Measurements from ENCODE around the gene DNAH10.

The DNAH10 gene

GRCh38 chr12:123960029-123960735, 198.1 kb downstream of the DNAH10 start:
- Histone ChIP-seq H3K4me1 (ENCODE audit: control insufficient read depth, insufficient read depth, low read length) (no peaks in the 10 kb centered on the region), H3K27me3 (ENCODE audit: control insufficient read depth, insufficient read depth, low read length) (no peaks in the 10 kb centered on the region), H3K4me2 (ENCODE audit: low read length) (no peak overlapping the region), H3K4me3 (ENCODE audit: low read length) (no peak overlapping the region), H3K9me3 (replicated peaks; ENCODE audit: low read length) (no peaks in the 10 kb centered on the region), H3K9ac (ENCODE audit: low read depth, low read length) (no peak overlapping the region), H3K36me3 (ENCODE audit: insufficient read depth, low read length) (no peaks in the 10 kb centered on the region)

- Histone ChIP-seq H3K4me2 (ENCODE audit: low read length) (no peak overlapping the region), H3K9ac (ENCODE audit: low read depth, low read length) (no peak overlapping the region), H3K36me3 (ENCODE audit: insufficient read depth, low read length) (peaks cover 5% of the 10 kb centered on the region), H3K4me3 (ENCODE audit: low read length) (no peak overlapping the region), H3K9me3 (replicated peaks; ENCODE audit: low read length) (no peaks in the 10 kb centered on the region), H3K4me1 (ENCODE audit: control insufficient read depth, insufficient read depth, low read length) (no peaks in the 10 kb centered on the region), H3K27me3 (ENCODE audit: control insufficient read depth, insufficient read depth, low read length) (no peaks in the 10 kb centered on the region)
Observed at GRCh38 chr12:123960856-123961255, 198.8 kb downstream of the DNAH10 start.

GRCh38 chr12:123961585-123962345, 199.7 kb downstream of the DNAH10 start:
- Histone ChIP-seq H3K36me3 (ENCODE audit: insufficient read depth, low read length) (peaks cover 8% of the 10 kb centered on the region), H3K27me3 (ENCODE audit: control insufficient read depth, insufficient read depth, low read length) (no peaks in the 10 kb centered on the region), H3K4me1 (ENCODE audit: control insufficient read depth, insufficient read depth, low read length) (peaks cover 5% of the 10 kb centered on the region), H3K4me2 (ENCODE audit: low read length) (no peak overlapping the region), H3K9ac (ENCODE audit: low read depth, low read length) (no peak overlapping the region), H3K4me3 (ENCODE audit: low read length) (no peak overlapping the region), H3K9me3 (replicated peaks; ENCODE audit: low read length) (no peaks in the 10 kb centered on the region)

- no peaks in the 10 kb centered on the region for H3K27me3 ChIP-seq (ENCODE audit: control insufficient read depth, insufficient read depth, low read length)
- H3K4me2 ChIP-seq (ENCODE audit: low read length): no peak overlapping the region
- peaks cover 13% of the 10 kb centered on the region for H3K4me1 ChIP-seq (ENCODE audit: control insufficient read depth, insufficient read depth, low read length)
- no peak overlapping the region for H3K9ac ChIP-seq (ENCODE audit: low read depth, low read length)
- H3K9me3 ChIP-seq (replicated peaks; ENCODE audit: low read length): no peaks in the 10 kb centered on the region
- H3K4me3 ChIP-seq (ENCODE audit: low read length): no peak overlapping the region
- peaks cover 8% of the 10 kb centered on the region for H3K36me3 ChIP-seq (ENCODE audit: insufficient read depth, low read length)
Observed at GRCh38 chr12:123962513-123962912, 200.4 kb downstream of the DNAH10 start.

- Histone ChIP-seq H3K27me3 (ENCODE audit: control insufficient read depth, insufficient read depth, low read length) (no peaks in the 10 kb centered on the region), H3K4me3 (ENCODE audit: low read length) (no peak overlapping the region), H3K36me3 (ENCODE audit: insufficient read depth, low read length) (peaks cover 8% of the 10 kb centered on the region), H3K9me3 (replicated peaks; ENCODE audit: low read length) (no peaks in the 10 kb centered on the region), H3K4me1 (ENCODE audit: control insufficient read depth, insufficient read depth, low read length) (peaks cover 26% of the 10 kb centered on the region), H3K9ac (ENCODE audit: low read depth, low read length) (no peak overlapping the region), H3K4me2 (ENCODE audit: low read length) (no peak overlapping the region)
Observed at GRCh38 chr12:123963821-123964220, 201.7 kb downstream of the DNAH10 start.

GRCh38 chr12:123965382-123965781, 203.3 kb downstream of the DNAH10 start:
- H3K9ac ChIP-seq (ENCODE audit: low read depth, low read length): no peak overlapping the region
- peaks cover 10% of the 10 kb centered on the region for H3K36me3 ChIP-seq (ENCODE audit: insufficient read depth, low read length)
- no peaks in the 10 kb centered on the region for H3K9me3 ChIP-seq (replicated peaks; ENCODE audit: low read length)
- H3K4me1 ChIP-seq (ENCODE audit: control insufficient read depth, insufficient read depth, low read length): peaks cover 39% of the 10 kb centered on the region
- H3K27me3 ChIP-seq (ENCODE audit: control insufficient read depth, insufficient read depth, low read length): no peaks in the 10 kb centered on the region
- no peak overlapping the region for H3K4me3 ChIP-seq (ENCODE audit: low read length)
- H3K4me2 ChIP-seq (ENCODE audit: low read length): no peak overlapping the region

GRCh38 chr12:123966596-123966995, 204.5 kb downstream of the DNAH10 start:
- no peaks in the 10 kb centered on the region for H3K27me3 ChIP-seq (ENCODE audit: control insufficient read depth, insufficient read depth, low read length)
- H3K36me3 ChIP-seq (ENCODE audit: insufficient read depth, low read length): peaks cover 14% of the 10 kb centered on the region
- H3K4me2 ChIP-seq (ENCODE audit: low read length): peak overlapping the region; percentile 54
- peaks cover 44% of the 10 kb centered on the region for H3K4me1 ChIP-seq (ENCODE audit: control insufficient read depth, insufficient read depth, low read length)
- no peaks in the 10 kb centered on the region for H3K9me3 ChIP-seq (replicated peaks; ENCODE audit: low read length)
- H3K9ac ChIP-seq (ENCODE audit: low read depth, low read length): no peak overlapping the region
- no peak overlapping the region for H3K4me3 ChIP-seq (ENCODE audit: low read length)

- H3K4me3 ChIP-seq (ENCODE audit: low read length): no peak overlapping the region
- H3K4me1 ChIP-seq (ENCODE audit: control insufficient read depth, insufficient read depth, low read length): peaks cover 44% of the 10 kb centered on the region
- H3K9me3 ChIP-seq (replicated peaks; ENCODE audit: low read length): no peaks in the 10 kb centered on the region
- H3K27me3 ChIP-seq (ENCODE audit: control insufficient read depth, insufficient read depth, low read length): no peaks in the 10 kb centered on the region
- peak overlapping the region; percentile 54 for H3K4me2 ChIP-seq (ENCODE audit: low read length)
- no peak overlapping the region for H3K9ac ChIP-seq (ENCODE audit: low read depth, low read length)
- H3K36me3 ChIP-seq (ENCODE audit: insufficient read depth, low read length): peaks cover 14% of the 10 kb centered on the region
Observed at GRCh38 chr12:123967121-123967586, 205.1 kb downstream of the DNAH10 start.

- Histone ChIP-seq H3K27me3 (ENCODE audit: control insufficient read depth, insufficient read depth, low read length) (no peaks in the 10 kb centered on the region), H3K9ac (ENCODE audit: low read depth, low read length) (peak overlapping the region; percentile 86), H3K4me3 (ENCODE audit: low read length) (peak overlapping the region; percentile 81), H3K4me1 (ENCODE audit: control insufficient read depth, insufficient read depth, low read length) (peaks cover 42% of the 10 kb centered on the region), H3K9me3 (replicated peaks; ENCODE audit: low read length) (no peaks in the 10 kb centered on the region), H3K4me2 (ENCODE audit: low read length) (peak overlapping the region; percentile 91), H3K36me3 (ENCODE audit: insufficient read depth, low read length) (peaks cover 11% of the 10 kb centered on the region)
Observed at GRCh38 chr12:123971449-123971769, 209.3 kb downstream of the DNAH10 start.

GRCh38 chr12:123971770-123972456, 209.8 kb downstream of the DNAH10 start:
- H3K4me1 ChIP-seq (ENCODE audit: control insufficient read depth, insufficient read depth, low read length): peaks cover 37% of the 10 kb centered on the region
- no peaks in the 10 kb centered on the region for H3K27me3 ChIP-seq (ENCODE audit: control insufficient read depth, insufficient read depth, low read length)
- H3K4me2 ChIP-seq (ENCODE audit: low read length): peak overlapping the region; percentile 91
- H3K9ac ChIP-seq (ENCODE audit: low read depth, low read length): peak overlapping the region; percentile 86
- H3K9me3 ChIP-seq (replicated peaks; ENCODE audit: low read length): no peaks in the 10 kb centered on the region
- peaks cover 11% of the 10 kb centered on the region for H3K36me3 ChIP-seq (ENCODE audit: insufficient read depth, low read length)
- peak overlapping the region; percentile 81 for H3K4me3 ChIP-seq (ENCODE audit: low read length)
